ENCODE results near the gene ITPR2.

- TF ChIP-seq HMG20B (CRISPR knock-in tag; conservative IDR thresholded peaks at IDR 0.05) (no peak), ZNF274 (CRISPR knock-in tag; IDR thresholded peaks at IDR 0.05) (no peak), YY1 (IDR thresholded peaks at IDR 0.05; ENCODE audit: insufficient read depth, insufficient replicate concordance, low read depth, low read length) (no peak)
These were observed 460.1 kb downstream of the ITPR2 start for GRCh38 chr12:26372866-26373265.
